HG03097 (cell line): Measurements from ENCODE around the gene GGA3.
A peak's percentile ranks its signal among the peaks of the same experiment; 100 is the strongest.
"Not testable (repeated sequence)": the region's sequence is repeated elsewhere in the genome, so short reads cannot be mapped to it uniquely, and the experiment has no call there.

Experiments
- ATAC-seq: cut with Tn5 transposase; IDR thresholded peaks from one replicate; pipeline ENCODE4 v1.9.1; 2021; ENCODE audit not compliant: unreplicated experiment, low FRiP score

Gene GGA3

DNA sequence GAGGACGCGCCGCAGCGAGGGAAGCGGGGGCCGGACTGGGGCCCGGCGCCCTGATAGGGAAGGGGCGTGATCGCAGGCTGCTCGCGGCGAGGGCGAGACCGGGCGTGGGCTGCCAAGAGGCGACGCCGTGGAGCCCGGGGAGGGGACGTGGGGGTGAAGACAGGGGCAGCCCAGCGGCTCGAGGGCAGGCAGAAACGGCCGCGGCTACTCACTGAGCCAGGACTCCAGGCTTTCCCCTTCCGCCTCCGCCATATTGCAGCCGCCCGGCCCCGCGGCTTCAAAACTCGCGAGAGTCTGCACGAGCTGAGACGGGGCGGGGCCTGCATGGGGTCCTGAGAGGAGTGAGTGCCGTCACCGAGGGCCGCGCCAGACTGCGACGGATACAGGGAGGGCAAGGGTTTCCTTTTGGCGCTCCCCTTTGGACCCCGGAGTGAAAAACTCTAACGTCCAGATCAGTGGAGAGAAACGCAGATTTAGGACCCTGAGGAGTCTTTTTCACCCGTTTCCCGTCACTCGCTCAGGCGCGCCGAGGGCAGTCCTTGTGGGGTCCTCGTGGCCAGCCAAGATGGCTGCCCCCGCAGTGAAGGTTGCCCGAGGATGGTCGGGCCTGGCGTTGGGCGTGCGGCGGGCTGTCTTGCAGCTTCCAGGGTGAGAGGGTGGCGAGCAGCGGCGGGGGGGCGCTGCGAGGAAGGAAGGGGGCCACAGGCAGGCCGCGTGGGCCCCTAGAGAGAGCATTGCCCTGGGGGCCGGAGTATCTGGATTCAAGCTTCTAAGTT lies at the start of gene GGA3, which contains the start of gene MRPS7:
TSS of gene GGA3 (minus strand) at position 271 of the 776 bp plus-strand sequence. CDS start at position 252, 19 bp downstream.
TSS of gene MRPS7 (plus strand) at position 544 of the 776 bp plus-strand sequence. CDS start at position 566, 22 bp downstream.
- ATAC-seq: peak; percentile 75

- no peak for ATAC-seq
Observed at GRCh38 chr17:75308732-75309629, 47.6 kb upstream of the GGA3 start.

GRCh38 chr17:75307957-75308731 lies 46.7 kb upstream of the GGA3 start:
- no peak for ATAC-seq

DNA sequence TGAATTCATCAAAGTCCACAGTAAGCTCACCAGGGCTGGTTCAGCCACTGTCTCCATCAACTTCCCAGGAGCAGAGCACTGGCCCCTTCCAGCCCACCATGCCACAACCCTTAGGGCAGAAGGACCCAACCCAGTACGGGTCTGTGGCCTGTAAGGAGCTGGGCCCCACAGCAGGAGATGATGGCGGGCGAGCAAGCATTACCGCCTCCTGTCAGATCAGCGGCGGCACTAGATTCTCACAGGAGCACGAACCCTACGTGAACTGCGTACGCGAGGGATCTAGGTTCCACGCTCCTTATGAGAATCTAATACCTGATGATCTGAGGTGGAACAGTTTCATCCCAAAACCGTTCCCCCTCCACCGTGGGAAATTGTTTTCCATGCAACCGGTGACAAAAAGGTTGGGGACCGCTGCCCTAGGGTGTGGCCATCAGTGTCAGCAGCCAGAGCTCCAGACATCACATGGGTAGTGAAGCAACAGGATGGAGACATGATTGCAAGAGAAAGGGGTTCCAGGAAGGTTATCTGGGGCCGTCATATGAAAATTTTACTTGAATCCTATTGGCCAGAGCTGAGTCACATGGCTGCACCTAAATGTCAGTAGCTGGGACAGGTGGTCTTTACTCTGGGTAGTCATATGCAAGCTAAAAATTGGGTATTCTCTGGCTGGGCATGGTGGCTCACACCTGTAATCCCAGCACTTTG lies 40.2 kb upstream of the GGA3 start:
- ATAC-seq: no peak

GRCh38 chr17:75301049-75301448 lies 39.6 kb upstream of the GGA3 start:
- no peak for ATAC-seq

DNA sequence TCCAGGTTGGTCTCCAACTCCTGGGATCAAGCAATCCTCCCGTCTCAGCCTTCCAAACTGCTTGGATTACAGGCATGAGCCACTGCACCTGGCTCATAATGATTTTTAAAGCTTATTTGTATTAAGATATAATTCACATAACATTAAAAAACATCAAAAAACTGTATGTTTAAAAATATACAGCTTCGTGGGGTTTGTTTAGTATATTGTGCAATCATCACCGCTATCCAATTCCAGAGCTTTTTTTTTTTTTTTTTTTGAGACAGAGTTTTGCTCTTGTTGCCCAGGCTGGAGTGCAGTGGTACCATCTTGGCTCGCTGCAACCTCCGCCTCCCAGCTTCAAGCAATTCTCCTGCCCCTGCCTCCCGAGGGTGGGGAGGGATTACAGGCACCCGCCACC lies 38.9 kb upstream of the GGA3 start:
- no peak for ATAC-seq

DNA sequence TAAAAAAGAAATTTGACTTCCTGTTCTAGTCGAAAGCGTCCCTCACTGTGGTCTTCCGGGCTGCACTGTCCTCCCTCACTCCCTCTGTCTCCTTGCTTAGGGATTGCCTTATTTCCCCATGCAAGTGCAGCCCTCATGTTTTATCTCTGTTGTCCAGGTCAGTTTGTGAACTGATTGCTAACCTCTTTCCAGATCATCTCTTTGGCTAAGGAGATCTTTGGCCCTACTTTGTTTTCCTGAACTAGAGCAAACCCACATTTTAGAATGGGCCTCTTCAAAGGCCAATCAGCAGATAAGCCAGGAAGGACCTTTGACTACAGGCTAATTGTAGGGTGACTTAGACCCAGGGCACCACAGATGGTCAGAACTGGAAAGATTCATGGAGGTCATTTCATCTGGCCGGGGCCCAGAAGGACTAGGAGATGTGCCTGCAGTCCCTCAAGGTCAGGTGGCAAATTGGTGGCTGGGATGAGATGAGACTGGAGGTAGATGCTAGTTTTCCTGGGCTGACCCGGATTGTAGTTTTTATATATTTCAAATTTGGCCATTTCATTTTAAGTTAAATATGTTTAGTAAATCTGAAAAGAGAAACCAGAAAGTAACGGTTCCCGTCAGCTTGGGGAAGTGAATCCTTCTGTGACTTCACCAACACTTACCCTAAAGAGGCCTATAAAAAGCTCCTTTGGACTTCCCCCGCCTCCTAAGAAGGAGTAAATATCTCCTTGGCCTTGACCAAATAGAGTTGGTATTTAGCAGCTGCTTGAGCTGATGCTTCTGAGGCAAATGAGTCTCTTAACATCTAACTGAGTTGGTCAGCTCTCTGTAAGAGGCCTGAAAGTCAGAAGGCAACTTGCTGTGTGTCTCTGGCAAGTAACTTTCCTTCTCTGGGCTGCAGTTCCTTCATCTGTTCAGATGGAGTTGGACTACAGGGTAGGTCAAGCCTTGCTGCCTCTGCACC lies 34.1 kb upstream of the GGA3 start:
- peak; percentile 56 for ATAC-seq

DNA sequence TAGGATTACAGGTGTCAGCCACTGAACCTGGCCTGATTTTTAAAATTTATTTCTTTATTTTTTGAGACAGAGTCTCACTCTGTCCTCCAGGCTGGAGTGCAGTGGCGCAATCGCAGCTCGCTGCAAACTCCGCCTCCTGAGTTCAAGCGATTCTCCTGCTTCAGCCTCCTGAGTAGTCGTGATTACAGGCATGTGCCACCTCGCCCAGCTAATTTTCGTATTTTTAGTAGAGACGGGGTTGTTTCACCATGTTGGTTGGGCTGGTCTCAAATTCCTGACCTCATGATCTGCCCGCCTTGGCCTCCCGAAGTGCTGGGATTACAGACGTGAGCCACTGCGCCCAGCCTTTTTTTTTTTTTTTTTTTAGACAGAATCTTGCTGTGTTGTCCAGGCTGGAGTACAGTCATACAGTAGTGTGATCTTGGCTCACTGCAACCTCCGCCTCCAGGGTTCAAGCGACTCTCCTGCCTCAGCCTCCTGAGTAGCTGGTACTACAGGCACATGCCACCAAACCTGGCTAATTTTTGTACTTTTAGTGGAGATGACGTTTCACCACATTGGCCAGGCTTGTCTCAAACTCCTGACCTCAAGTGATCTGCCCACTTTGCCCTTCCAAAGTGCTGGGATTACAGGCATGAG lies 31.5 kb upstream of the GGA3 start:
- not testable (repeated sequence) for ATAC-seq

GRCh38 chr17:75289832-75290337 lies 28.5 kb upstream of the GGA3 start:
- ATAC-seq: peak; percentile 25

DNA sequence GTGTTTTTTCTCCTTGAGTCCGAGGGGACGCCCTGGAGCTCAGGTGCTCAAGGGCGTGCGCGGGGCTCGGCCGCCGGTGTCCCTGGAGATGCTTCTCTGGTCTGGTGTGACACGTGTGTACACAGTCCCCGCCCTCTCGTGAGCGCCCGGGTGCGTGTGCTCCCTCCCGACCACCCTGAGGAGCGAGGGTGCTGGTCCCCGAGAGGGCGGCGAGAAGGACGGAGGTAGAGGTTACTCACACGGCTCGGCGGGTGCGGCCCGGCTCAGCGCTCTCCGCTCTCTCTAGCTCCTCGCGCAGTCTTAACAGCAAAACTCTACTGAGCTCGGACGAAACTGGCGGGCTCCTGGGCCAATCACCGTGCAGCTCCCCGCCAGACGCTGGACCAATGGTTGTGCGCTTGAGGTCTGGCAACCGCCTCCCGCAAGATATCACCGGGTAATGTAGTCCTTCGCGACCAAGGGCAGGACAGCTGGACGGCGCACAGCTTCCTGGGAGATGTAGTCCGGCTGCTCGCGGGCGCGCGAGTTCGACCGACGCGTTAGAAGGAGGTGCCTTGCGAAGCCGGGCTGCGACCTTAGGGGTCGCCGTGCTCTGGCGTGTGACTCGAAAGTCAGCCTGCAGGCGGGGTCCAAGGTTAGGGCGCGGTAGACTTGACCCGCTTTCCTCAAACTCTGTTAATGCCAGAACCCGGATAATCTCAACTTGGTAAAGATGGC lies 27.9 kb upstream of the GGA3 start, which contains the start of gene SLC25A19:
TSS of gene SLC25A19 (minus strand) at position 319 of the 717 bp plus-strand sequence. CDS start 2,669 bp downstream, outside the sequence.
- ATAC-seq: peak; percentile 86

DNA sequence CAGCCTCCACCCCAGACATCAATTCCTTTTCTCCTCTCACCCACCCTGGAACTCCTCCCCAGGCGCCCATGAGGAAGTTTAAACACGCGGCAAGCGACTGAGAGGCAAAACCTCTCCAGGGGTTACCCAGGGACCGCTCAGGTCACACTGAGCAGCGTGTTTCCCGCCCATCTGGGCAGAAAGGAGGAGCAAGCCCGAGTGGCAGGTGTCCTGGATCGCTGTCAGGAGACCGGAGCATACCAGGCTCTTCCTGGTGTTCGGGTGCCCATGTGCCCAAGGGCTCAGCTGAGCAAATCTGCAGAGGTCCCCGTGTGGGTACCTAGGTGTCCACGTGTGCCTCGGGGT lies 27.3 kb upstream of the GGA3 start:
- no peak for ATAC-seq

DNA sequence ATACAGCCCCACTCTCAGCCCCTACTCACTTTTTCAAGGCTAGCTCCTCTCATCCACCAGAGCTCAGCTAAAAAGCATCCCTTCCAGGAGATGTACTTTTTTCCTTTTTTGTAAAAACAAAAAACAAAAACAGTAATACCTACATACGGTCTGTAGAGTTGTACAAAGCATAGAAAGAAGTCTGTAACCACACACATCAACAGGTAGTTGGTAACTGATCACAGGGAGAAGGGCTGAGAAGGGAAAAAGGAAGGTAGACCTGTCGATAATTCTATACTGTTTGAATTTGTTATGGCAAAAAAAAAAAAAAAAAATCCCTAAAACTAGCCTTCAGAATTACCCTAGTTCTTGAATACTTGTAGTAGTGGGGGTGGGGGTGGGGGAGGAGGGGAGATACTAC lies 27.0 kb upstream of the GGA3 start:
- no peak for ATAC-seq

- no peak for ATAC-seq
Observed at GRCh38 chr17:75287221-75287620, 25.8 kb upstream of the GGA3 start.

DNA sequence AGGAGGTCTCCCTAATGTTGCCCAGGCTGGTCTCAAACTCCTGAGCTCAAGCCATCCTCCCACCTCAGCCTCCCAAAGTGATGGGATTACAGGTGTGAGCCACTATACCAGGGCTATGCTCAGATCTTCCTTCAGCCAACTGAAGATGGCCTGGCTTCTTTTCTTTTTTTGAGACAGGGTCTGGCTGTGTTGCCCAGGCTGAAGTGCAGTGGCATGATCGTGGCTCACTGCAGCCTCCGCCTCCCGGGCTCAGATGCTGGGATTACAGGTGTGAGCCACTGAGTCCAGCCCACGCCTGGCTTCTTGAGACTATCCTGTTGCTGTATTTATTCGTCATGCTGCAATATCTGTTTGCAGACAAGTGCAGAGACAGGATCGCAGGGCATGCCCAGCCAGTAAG lies 23.7 kb upstream of the GGA3 start:
- no peak for ATAC-seq

GRCh38 chr17:75280189-75280588 lies 18.8 kb upstream of the GGA3 start:
- not testable (repeated sequence) for ATAC-seq

DNA sequence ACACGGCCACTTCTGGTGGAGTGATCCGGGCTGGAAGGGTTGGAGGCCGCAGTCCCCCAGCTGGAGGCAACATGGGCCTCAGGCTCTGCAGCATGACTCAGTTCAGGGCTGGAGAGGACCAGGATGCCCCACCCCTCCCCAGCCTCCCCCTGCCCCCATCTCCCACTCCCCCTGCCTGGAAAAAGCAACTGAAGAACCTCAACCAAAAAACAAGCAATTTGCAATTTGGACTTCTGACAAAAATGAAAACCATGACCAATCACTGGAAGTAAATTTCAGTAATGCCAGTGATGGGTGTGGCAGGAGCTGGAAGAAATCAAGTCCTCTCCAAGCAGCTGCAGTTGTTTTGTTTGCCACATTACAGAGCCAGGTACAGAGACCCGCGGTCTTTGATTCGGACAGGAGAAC lies 16.3 kb upstream of the GGA3 start:
- no peak for ATAC-seq

DNA sequence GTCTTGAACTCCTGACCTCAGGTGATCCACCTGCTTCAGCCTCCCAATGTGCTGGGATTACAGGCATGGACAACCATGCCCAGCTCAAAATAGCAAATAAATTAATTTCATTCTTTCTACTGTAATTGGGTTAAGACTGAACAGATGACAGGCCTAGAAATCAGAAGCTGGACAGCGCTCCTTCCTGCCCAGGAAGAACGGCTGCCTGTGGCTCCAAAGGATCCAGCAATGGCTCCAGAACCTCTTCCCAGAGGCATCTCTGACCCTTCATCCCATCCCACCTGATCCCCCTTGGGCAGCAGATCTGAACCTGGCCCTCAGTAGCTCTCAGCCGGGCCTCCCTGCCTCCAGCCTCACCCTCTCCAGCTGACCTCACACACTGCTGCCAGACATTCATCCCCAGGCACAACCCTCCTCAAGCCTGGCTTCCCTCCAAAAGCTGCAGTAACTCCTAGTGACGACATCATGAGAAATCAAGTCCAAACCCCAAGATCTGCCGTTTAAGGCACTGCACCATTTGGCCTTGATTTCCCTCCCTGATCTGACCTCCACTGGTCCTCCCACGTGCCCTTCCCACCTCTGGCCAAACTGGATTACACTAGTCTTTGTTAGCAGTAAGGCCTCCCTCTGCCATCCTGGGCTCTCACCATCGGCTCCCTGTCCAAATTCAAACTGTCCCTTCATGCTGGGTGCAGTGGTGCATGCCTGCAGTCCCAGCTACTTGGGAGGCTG lies 12.7 kb upstream of the GGA3 start:
- ATAC-seq: no peak
